Lower lobe of right lung (tissue), 2 donors: ENCODE data around the gene UBTF. TPM values are rescaled to one million over a fixed set of nuclear protein-coding genes. Genes with fewer than 3 reads are reported as not detected.

Source experiments
- ATAC-seq, 2 donors: fragments of 200-7000 bp; cut with Tn5 transposase; one replicate each; pipeline ENCODE4 v1.9.1; 2020 to 2022; ENCODE audit warnings: mild to moderate bottlenecking in 2 of 2, moderate library complexity in 2 of 2
- DNase-seq: peaks from one replicate; pipeline ENCODE4 v3.0.0-alpha.2; 2020
- H3K27ac ChIP-seq: fragments of 200-600 bp; one replicate; pipeline ENCODE4 v1.8.0; 2022
- H3K27me3 ChIP-seq: fragments of 200-600 bp; one replicate; pipeline ENCODE4 v1.8.0; 2022; ENCODE audit warnings: low read depth
- H3K36me3 ChIP-seq: fragments of 200-600 bp; one replicate; pipeline ENCODE4 v1.8.0; 2022; ENCODE audit warnings: mild to moderate bottlenecking
- H3K4me1 ChIP-seq: fragments of 200-600 bp; one replicate; pipeline ENCODE4 v1.8.0; 2022
- H3K4me3 ChIP-seq: fragments of 200-600 bp; one replicate; pipeline ENCODE4 v1.8.0; 2022; ENCODE audit warnings: mild to moderate bottlenecking
- H3K9me3 ChIP-seq: fragments of 200-600 bp; one replicate; pipeline ENCODE4 v1.8.0; 2022
- CTCF ChIP-seq: fragments of 200-600 bp; IDR thresholded peaks from one replicate; pipeline ENCODE4 v1.8.0; 2022; ENCODE audit warnings: antibody characterized with exemption, mild to moderate bottlenecking
- intact Hi-C: fragments of 100-400 bp; cut with DNase I; formaldehyde crosslinking; loops from one replicate; pipeline ENCODE4 v1.11.0; 2022
- total RNA-seq: library from RNA; stranded (reverse); fragmentation: NEBNext Ultra II Directional; extraction: Animal tissue kit (Norgen Biotek cat#: 25700); gene quantifications from one replicate; pipeline ENCODE4 v1.2.1, GENCODE V29; 2021
- donor health status: DM: no; HTN: yes; CAD: no; lungs with severe emphysema.

Gene UBTF
- total RNA-seq, 1 donor from 2014 or later = 56.7 TPM

GRCh38 chr17:44174427-44174826, 45.0 kb downstream of the UBTF start:
- no peaks in the 10 kb centered on the region for H3K9me3 ChIP-seq
- no peak for DNase-seq
- no peak overlapping the region for H3K27ac ChIP-seq
- ATAC-seq = no peak
- intact Hi-C loops = no loop called here
- H3K4me1 ChIP-seq = peaks cover 9% of the 10 kb centered on the region
- no peak overlapping the region for H3K4me3 ChIP-seq
- H3K36me3 ChIP-seq = peaks cover 28% of the 10 kb centered on the region
- no peak for TF ChIP-seq CTCF
- H3K27me3 ChIP-seq = no peaks in the 10 kb centered on the region

GRCh38 chr17:44171931-44172455, 47.5 kb downstream of the UBTF start:
- no peak for DNase-seq
- Histone ChIP-seq H3K27me3 (no peaks in the 10 kb centered on the region), H3K27ac (no peak overlapping the region), H3K36me3 (peaks cover 6% of the 10 kb centered on the region), H3K9me3 (no peaks in the 10 kb centered on the region), H3K4me1 (peaks cover 13% of the 10 kb centered on the region), H3K4me3 (no peak overlapping the region)
- TF ChIP-seq CTCF = no peak
- intact Hi-C loops = no loop called here
- ATAC-seq = no peak

GRCh38 chr17:44170499-44171201, 48.8 kb downstream of the UBTF start, which contains the start of gene ASB16:
Gene ASB16, plus strand, starts transcription at chr17:44170704. Its CDS starts 86 bp downstream, at chr17:44170790.
- intact Hi-C loops = no loop called here
- no peak for DNase-seq
- peaks cover 13% of the 10 kb centered on the region for H3K4me1 ChIP-seq
- H3K27ac ChIP-seq = no peak within 1 kb of the TSS
- ATAC-seq = peak in 1 of 2 donors; percentile 5
- no peaks in the 10 kb centered on the region for H3K27me3 ChIP-seq
- H3K4me3 ChIP-seq = peak within 1 kb of the TSS; percentile 17
- H3K36me3 ChIP-seq = no peaks in the 10 kb centered on the region
- TF ChIP-seq CTCF = no peak
- no peaks in the 10 kb centered on the region for H3K9me3 ChIP-seq

- TF ChIP-seq CTCF = no peak
- H3K4me3 ChIP-seq = no peak overlapping the region
- H3K4me1 ChIP-seq = peaks cover 13% of the 10 kb centered on the region
- no peaks in the 10 kb centered on the region for H3K36me3 ChIP-seq
- intact Hi-C loops = no loop called here
- no peaks in the 10 kb centered on the region for H3K27me3 ChIP-seq
- ATAC-seq = no peak
- no peak overlapping the region for H3K27ac ChIP-seq
- no peak for DNase-seq
- H3K9me3 ChIP-seq = no peaks in the 10 kb centered on the region
Measured at GRCh38 chr17:44170135-44170498, 49.4 kb downstream of the UBTF start.

- DNase-seq = no peak
- intact Hi-C loops = no loop called here
- Histone ChIP-seq H3K36me3 (no peaks in the 10 kb centered on the region), H3K4me3 (no peak overlapping the region), H3K9me3 (no peaks in the 10 kb centered on the region), H3K27ac (no peak overlapping the region), H3K27me3 (no peaks in the 10 kb centered on the region), H3K4me1 (peaks cover 13% of the 10 kb centered on the region)
- ATAC-seq = peak in 1 of 2 donors; percentile 52
- no peak for TF ChIP-seq CTCF
Measured at GRCh38 chr17:44167181-44167861, 52.2 kb downstream of the UBTF start.
